ENCODE results near the gene DSCAML1. TPM values are rescaled to one million over a fixed set of nuclear protein-coding genes. Genes with fewer than 3 reads are reported as not detected.

DSCAML1 gene
- total RNA-seq, 2 experiments from 2014 or later: not detected

DNA sequence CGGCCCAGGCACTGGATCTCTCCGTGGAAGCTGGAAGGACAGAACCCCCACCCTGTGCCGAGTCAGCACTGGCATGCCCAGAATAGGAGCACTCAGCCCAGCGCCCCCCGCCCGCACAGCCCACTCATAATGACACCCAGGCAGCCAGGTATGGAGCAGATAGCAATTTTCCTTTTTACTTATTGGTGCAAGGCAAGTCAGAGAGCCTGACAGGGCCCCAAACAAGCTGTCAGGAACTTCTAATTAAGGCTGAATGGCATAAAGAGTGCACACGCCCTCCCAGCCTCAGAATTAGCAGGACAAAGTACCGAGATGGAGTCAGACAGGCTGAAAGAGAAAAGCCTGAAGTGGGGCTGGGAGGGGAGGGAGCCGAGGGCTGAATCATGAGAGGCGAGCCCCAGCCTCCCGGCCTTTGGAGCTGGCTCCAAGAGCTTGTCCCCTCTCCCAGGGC, 76.9 kb downstream of the DSCAML1 start:
- intact Hi-C loops (cut with micrococcal nuclease; ENCODE audit: unreplicated experiment): no loop called here
- CTCF ChIA-PET (ENCODE audit: unreplicated experiment): no interaction called here
- no peak overlapping the region for H3K27ac ChIP-seq (ENCODE audit: low read depth, low read length, poor library complexity, severe bottlenecking)

DNA sequence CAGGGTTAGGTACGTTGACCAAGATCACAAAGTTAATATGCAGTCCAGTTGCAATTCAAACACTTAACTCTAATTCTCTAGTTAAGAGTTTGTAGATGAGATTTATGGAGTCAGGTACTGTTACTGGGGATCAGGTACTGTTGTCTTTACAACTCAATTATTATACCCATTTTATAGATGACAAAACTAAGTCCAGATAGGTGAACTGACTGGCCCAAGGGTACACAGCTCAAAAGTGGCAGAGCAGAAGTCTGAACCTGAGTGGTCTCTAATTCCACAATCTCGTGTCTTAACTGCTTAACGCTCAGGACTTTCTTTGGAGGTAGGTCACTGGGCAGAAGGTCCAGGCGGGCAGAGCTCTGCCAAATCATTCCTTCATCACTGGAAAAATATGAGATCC, 77.5 kb downstream of the DSCAML1 start:
- no TSS peak for BruUV-seq (replicated peaks)

More for the DNA sequence above, 76.9 kb downstream of the DSCAML1 start:
- no peak for DNase-seq (ENCODE audit: low spot score)
- Histone ChIP-seq H3K36me3 (ENCODE audit: insufficient read depth, low read length) (no peaks in the 10 kb centered on the region), H3K9me2 (ENCODE audit: insufficient read depth, low read length) (no peaks in the 10 kb centered on the region), H4K20me1 (ENCODE audit: insufficient read depth, low read length) (no peaks in the 10 kb centered on the region), H3K4me2 (ENCODE audit: low read length) (no peak overlapping the region), H3K79me2 (ENCODE audit: insufficient read depth, low read depth, low read length) (no peaks in the 10 kb centered on the region), H3K9me3 (ENCODE audit: low read length) (no peaks in the 10 kb centered on the region), H3K4me1 (ENCODE audit: insufficient read depth, low read length, poor library complexity, severe bottlenecking) (no peaks in the 10 kb centered on the region), H2AFZ (ENCODE audit: low read length) (no peak overlapping the region), H3K4me3 (ENCODE audit: low read depth, low read length, poor library complexity, severe bottlenecking) (no peak overlapping the region)
- no peak for TF ChIP-seq CTCF (conservative IDR thresholded peaks at IDR 0.05; ENCODE audit: low read length)
- no peak for TF ChIP-seq EZH2phosphoT487 (IDR thresholded peaks at IDR 0.05; ENCODE audit: borderline replicate concordance, low read depth, low read length)
- no TSS peak for BruUV-seq (replicated peaks)
- POLR2A ChIA-PET: no interaction called here

More for the DNA sequence above, 77.5 kb downstream of the DSCAML1 start:
- POLR2A ChIA-PET: no interaction called here
- DNase-seq (ENCODE audit: low spot score): no peak
- no peaks in the 10 kb centered on the region for H3K9me2 ChIP-seq (ENCODE audit: insufficient read depth, low read length)
- no peak overlapping the region for H3K4me3 ChIP-seq (ENCODE audit: low read depth, low read length, poor library complexity, severe bottlenecking)
- no peaks in the 10 kb centered on the region for H3K9me3 ChIP-seq (ENCODE audit: low read length)
- intact Hi-C loops (cut with micrococcal nuclease; ENCODE audit: unreplicated experiment): no loop called here
- H3K4me2 ChIP-seq (ENCODE audit: low read length): no peak overlapping the region
- no peaks in the 10 kb centered on the region for H3K4me1 ChIP-seq (ENCODE audit: insufficient read depth, low read length, poor library complexity, severe bottlenecking)
- no peak for TF ChIP-seq EZH2phosphoT487 (IDR thresholded peaks at IDR 0.05; ENCODE audit: borderline replicate concordance, low read depth, low read length)
- no peak for TF ChIP-seq CTCF (conservative IDR thresholded peaks at IDR 0.05; ENCODE audit: low read length)
- H4K20me1 ChIP-seq (ENCODE audit: insufficient read depth, low read length): no peaks in the 10 kb centered on the region
- H2AFZ ChIP-seq (ENCODE audit: low read length): no peak overlapping the region
- no peaks in the 10 kb centered on the region for H3K79me2 ChIP-seq (ENCODE audit: insufficient read depth, low read depth, low read length)
- no peaks in the 10 kb centered on the region for H3K36me3 ChIP-seq (ENCODE audit: insufficient read depth, low read length)
- H3K27ac ChIP-seq (ENCODE audit: low read depth, low read length, poor library complexity, severe bottlenecking): no peak overlapping the region
- CTCF ChIA-PET (ENCODE audit: unreplicated experiment): no interaction called here

Measured in OCI-LY7 (cell line).